ENCODE measurements around the gene HDAC3.
"Not testable (repeated sequence)": the region's sequence is repeated elsewhere in the genome, so short reads cannot be mapped to it uniquely, and the experiment has no call there.

The HDAC3 gene

DNA sequence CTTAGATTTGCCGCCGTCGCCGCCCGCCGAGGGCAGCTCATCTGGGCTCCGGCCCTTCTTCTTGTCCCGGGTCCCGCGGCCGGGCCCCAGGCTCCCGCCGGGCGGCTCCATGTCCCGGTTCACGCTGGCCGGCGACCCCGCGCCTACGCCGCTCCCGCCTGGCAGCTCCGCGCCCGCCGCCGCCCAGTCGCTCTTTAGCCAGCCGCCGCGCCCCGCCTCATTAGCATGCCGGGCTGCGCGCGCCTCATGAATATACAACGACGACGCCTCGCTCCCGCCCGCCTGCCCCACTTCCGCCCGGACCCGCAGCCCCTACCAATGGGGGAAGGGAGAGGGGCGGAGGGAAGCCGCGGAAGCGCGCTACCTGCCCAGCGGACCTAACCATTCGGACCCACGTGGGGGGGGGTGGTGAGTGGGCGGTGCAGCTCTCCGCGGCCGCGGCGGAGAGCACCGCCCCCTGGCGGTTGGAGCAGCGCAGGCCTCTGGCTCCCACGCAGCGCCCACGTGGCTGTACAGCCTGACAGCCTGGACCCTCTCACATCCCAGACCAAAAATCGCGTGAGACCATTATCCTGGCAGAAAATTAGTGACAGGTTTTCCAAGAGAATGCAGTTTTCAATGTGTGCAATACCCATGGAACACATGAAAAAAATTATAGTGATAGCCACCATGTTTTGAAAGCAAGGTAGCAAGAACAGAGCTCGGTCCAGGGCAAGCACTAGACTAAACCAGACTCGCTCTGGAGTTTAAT is 17.7 kb downstream of the HDAC3 start, which contains the start of gene DIAPH1:
Gene DIAPH1 (minus strand): TSS at position 197 of the 751 bp plus-strand sequence. CDS start 86 bp downstream, at position 111.
- peak within 1 kb of the TSS; percentile 89 for H3K9ac ChIP-seq (ENCODE audit: low read length)
- H3K27me3 ChIP-seq (ENCODE audit: control insufficient read depth, insufficient read depth, low read length): no peaks in the 10 kb centered on the region
- peak within 1 kb of the TSS; percentile 29 for H3K4me3 ChIP-seq (ENCODE audit: low read length)
- H3K9me3 ChIP-seq (ENCODE audit: control insufficient read depth, low read length): no peaks in the 10 kb centered on the region
- no peaks in the 10 kb centered on the region for H3K36me3 ChIP-seq (ENCODE audit: control insufficient read depth, insufficient read depth, low read length)
- H3K4me1 ChIP-seq (ENCODE audit: control insufficient read depth, insufficient read depth, low read length): peaks cover 19% of the 10 kb centered on the region

DNA sequence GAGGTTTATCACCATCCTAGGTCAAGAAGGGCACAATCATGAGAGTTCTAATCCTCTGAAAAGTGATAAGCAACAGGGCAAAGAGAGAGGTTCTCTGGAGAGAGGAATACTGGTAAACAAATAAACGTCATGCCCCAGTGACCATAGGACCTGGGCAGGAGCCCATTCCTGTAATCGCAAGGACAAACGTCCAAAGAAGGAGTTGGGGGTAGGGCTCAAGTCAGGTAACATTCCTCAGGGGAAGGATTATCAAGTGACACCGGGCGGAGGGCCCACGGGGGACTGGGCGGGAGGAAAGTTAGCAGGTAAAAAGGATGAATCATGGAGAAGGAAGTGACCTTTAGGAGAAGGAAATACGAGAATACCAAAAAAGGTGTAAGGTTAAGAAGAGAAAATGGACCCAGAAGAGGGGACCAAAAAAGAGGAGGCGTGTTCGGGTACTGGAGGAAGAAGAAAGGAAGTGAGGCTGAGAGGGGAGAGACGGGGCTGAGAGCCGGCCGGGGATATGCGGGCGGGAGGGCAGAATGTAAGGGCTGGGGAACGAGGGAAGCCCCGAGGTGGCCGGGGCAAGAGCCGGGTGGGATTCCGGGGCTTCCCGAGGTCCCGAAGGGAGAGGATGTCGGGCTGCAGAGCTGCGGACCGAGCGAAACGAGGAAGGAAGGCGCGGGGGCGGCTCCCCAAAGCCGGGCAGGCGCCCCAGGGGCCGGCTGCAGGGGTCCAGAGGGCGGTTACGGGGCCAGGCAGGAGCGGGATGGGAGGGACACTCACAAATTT is 18.4 kb downstream of the HDAC3 start:
- Histone ChIP-seq H3K27me3 (ENCODE audit: control insufficient read depth, insufficient read depth, low read length) (no peaks in the 10 kb centered on the region), H3K9ac (ENCODE audit: low read length) (peak overlapping the region; percentile 89), H3K4me3 (ENCODE audit: low read length) (peak overlapping the region; percentile 29), H3K9me3 (ENCODE audit: control insufficient read depth, low read length) (no peaks in the 10 kb centered on the region), H3K4me1 (ENCODE audit: control insufficient read depth, insufficient read depth, low read length) (peaks cover 26% of the 10 kb centered on the region), H3K36me3 (ENCODE audit: control insufficient read depth, insufficient read depth, low read length) (no peaks in the 10 kb centered on the region)

DNA sequence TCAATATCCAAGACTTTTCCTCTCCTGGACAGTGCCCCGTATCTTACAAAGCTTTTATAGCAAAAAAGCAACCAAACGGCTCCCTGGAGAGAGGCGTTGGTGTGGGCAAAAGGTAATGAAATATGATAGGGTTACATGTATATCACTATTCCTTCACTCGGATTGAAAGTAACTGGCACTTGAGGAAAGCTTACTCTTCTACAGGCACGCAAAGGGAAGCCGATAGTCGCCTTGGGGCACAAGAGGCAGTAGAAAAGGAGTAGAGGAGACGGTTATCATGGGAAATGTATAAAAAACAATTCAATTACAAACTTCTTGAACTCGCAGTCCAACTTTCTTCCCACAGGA is 19.0 kb downstream of the HDAC3 start:
- Histone ChIP-seq H3K4me1 (ENCODE audit: control insufficient read depth, insufficient read depth, low read length) (peaks cover 26% of the 10 kb centered on the region), H3K27me3 (ENCODE audit: control insufficient read depth, insufficient read depth, low read length) (no peaks in the 10 kb centered on the region), H3K9me3 (ENCODE audit: control insufficient read depth, low read length) (no peaks in the 10 kb centered on the region), H3K9ac (ENCODE audit: low read length) (peak overlapping the region; percentile 89), H3K36me3 (ENCODE audit: control insufficient read depth, insufficient read depth, low read length) (no peaks in the 10 kb centered on the region), H3K4me3 (ENCODE audit: low read length) (peak overlapping the region; percentile 29)

DNA sequence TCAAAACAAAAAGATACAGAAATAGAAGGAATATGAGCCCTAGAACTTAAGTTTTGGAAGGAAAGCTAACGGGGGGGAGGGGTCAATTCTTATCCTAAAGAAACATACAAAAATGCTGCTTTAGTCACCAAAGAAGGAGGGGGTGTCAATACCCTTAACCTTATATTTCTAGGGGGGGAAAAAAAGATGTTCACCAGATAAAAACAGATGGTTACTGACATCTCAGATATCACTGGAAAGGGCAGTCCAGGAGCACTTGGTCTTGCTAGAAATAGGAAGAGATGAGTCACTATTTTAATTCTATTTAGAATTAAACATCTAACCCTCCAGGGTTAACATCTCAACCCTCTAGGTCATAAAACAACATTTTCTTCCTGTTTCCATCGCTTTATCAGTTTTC is 19.5 kb downstream of the HDAC3 start:
- Histone ChIP-seq H3K4me3 (ENCODE audit: low read length) (peak overlapping the region; percentile 29), H3K9me3 (ENCODE audit: control insufficient read depth, low read length) (no peaks in the 10 kb centered on the region), H3K36me3 (ENCODE audit: control insufficient read depth, insufficient read depth, low read length) (no peaks in the 10 kb centered on the region), H3K4me1 (ENCODE audit: control insufficient read depth, insufficient read depth, low read length) (peaks cover 30% of the 10 kb centered on the region), H3K27me3 (ENCODE audit: control insufficient read depth, insufficient read depth, low read length) (no peaks in the 10 kb centered on the region), H3K9ac (ENCODE audit: low read length) (peak overlapping the region; percentile 89)

DNA sequence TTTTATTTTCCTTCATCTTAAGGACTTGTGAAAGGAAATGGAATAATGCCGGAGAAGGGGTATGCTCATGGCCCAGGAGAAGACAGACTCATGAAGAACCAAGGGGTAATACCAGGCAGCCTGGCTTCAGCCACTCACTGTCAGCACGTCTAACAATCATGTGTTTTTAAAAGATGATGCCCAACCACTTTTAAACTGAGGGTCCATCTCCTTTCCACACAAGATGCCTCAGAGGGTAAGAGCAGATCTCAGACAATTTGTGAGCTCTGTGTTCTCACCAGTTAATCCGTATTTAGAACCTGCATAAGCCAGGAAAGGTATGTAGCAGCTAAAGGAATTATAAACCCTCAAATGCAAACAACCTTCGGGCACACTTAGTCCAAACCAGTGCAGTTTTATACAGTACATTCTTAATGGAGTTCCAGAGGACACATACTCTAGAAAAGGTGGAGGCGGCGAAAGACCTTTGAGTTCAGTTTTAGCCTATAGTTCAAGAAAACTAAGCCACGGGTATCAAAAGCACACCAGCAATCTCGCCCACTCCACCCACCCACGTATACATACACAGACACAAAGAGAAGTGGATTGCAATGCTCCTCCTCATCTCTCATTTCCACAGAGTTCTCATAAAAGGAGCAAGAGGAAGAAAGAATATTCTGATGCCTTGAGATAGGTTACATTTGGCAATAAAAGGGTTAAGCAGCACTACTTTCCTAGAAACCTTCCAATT is 20.5 kb downstream of the HDAC3 start:
- Histone ChIP-seq H3K36me3 (ENCODE audit: control insufficient read depth, insufficient read depth, low read length) (no peaks in the 10 kb centered on the region), H3K9ac (ENCODE audit: low read length) (no peak overlapping the region), H3K4me1 (ENCODE audit: control insufficient read depth, insufficient read depth, low read length) (peaks cover 31% of the 10 kb centered on the region), H3K9me3 (ENCODE audit: control insufficient read depth, low read length) (no peaks in the 10 kb centered on the region), H3K27me3 (ENCODE audit: control insufficient read depth, insufficient read depth, low read length) (no peaks in the 10 kb centered on the region), H3K4me3 (ENCODE audit: low read length) (no peak overlapping the region)

DNA sequence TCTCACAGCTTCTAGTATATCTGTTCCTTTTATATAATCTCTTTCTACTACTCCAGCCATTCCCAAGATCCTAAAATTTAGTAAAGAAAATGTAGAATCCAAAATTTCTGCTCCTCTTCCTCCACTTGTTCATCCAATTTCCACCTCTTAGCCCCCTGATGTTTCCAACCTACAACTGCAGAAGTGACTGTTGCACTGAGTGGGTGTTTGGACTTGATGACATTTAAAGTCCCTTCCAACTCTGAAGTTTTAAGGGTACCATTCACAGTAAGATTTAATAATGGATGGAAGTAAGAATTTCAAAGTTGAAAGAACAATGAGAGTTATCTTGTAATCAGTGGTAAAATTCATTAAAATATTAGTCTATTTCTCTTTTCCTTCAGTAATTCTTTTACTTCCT is 23.3 kb downstream of the HDAC3 start:
- peaks cover 48% of the 10 kb centered on the region for H3K4me1 ChIP-seq (ENCODE audit: control insufficient read depth, insufficient read depth, low read length)
- no peak overlapping the region for H3K4me3 ChIP-seq (ENCODE audit: low read length)
- H3K36me3 ChIP-seq (ENCODE audit: control insufficient read depth, insufficient read depth, low read length): no peaks in the 10 kb centered on the region
- H3K9me3 ChIP-seq (ENCODE audit: control insufficient read depth, low read length): no peaks in the 10 kb centered on the region
- H3K9ac ChIP-seq (ENCODE audit: low read length): no peak overlapping the region
- H3K27me3 ChIP-seq (ENCODE audit: control insufficient read depth, insufficient read depth, low read length): no peaks in the 10 kb centered on the region

DNA sequence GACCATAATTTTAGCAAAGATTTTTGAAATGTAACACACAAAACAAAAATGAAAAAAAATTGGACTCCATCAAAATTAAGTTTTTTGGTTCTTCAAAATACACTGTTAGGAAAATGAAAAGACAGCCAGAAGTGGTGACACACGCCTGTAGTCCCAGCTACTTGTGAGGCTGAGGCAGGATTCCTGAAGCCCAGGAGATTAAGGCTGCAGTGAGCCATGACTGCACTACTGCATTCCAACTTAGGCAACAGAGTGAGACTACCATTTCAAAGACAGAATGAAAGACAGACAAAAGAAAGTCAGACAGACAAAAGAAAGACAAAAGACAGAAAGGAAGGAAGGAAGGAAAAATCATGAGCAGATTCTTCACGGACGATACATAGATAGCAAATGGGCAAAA is 25.4 kb downstream of the HDAC3 start:
- no peaks in the 10 kb centered on the region for H3K9me3 ChIP-seq (ENCODE audit: control insufficient read depth, low read length)
- no peak overlapping the region for H3K9ac ChIP-seq (ENCODE audit: low read length)
- H3K4me3 ChIP-seq (ENCODE audit: low read length): no peak overlapping the region
- H3K4me1 ChIP-seq (ENCODE audit: control insufficient read depth, insufficient read depth, low read length): peaks cover 47% of the 10 kb centered on the region
- no peaks in the 10 kb centered on the region for H3K36me3 ChIP-seq (ENCODE audit: control insufficient read depth, insufficient read depth, low read length)
- H3K27me3 ChIP-seq (ENCODE audit: control insufficient read depth, insufficient read depth, low read length): no peaks in the 10 kb centered on the region

DNA sequence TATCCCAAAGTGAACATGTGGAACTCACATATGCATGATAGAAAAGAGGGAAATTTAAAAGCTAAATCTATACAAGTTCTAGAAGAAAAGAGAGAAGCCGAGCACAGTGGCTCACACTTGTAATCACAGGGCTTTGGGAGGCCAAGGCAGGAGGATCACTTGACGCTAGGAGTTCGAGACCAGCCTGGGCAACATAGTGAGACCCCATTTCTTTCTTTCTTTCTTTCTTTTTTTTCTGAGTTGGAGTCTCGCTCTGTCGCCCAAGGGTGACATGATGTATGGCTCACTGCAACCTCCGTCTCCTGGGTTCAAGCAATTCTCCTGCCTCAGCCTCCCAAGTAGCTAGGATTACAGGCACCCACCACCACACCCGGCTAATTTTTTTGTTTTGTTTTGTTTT is 26.7 kb downstream of the HDAC3 start:
- H3K4me1 ChIP-seq (ENCODE audit: control insufficient read depth, insufficient read depth, low read length): peaks cover 45% of the 10 kb centered on the region
- H3K9ac ChIP-seq (ENCODE audit: low read length); H3K9me3 ChIP-seq (ENCODE audit: control insufficient read depth, low read length); H3K36me3 ChIP-seq (ENCODE audit: control insufficient read depth, insufficient read depth, low read length); H3K4me3 ChIP-seq (ENCODE audit: low read length); H3K27me3 ChIP-seq (ENCODE audit: control insufficient read depth, insufficient read depth, low read length): not testable (repeated sequence)

DNA sequence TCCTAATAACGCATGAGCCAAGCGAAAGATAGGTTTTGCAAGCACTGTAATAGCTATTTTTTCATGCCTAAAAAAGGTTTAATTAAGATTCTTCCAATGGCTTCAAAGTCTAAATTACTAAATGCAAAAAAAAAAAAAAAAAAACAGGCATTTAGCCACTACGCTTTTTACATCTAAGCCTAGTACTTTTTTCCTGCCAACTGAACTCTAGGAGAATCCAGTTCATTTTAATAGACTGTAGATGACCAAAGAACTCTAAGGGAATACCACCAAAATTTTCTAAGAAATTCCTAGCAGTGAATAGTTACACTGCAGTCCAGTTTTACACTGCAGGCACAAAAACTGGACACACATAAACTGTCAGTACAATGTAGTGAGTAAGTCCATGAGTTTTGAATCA is 27.6 kb downstream of the HDAC3 start:
- Histone ChIP-seq H3K36me3 (ENCODE audit: control insufficient read depth, insufficient read depth, low read length) (no peaks in the 10 kb centered on the region), H3K27me3 (ENCODE audit: control insufficient read depth, insufficient read depth, low read length) (no peaks in the 10 kb centered on the region), H3K9me3 (ENCODE audit: control insufficient read depth, low read length) (no peaks in the 10 kb centered on the region), H3K9ac (ENCODE audit: low read length) (no peak overlapping the region), H3K4me3 (ENCODE audit: low read length) (no peak overlapping the region), H3K4me1 (ENCODE audit: control insufficient read depth, insufficient read depth, low read length) (peaks cover 51% of the 10 kb centered on the region)

DNA sequence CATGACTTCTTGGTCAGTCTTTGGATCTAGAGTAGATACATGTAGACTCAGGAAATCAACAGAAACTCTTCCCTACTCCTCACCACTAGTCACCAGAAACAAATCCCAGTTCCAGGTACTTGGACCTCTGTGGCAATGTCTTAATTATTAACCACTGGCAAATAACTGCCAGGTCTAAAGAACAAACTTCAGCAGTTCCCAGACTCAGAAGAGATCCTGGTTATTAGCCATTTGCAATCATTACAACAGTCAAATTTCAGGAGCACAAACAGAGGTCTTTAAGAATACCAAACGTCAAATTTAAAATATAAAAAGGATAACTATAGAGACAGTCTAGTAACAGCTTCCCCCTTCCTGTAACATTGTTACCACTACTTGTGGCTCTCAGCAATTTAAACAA is 28.1 kb downstream of the HDAC3 start:
- H3K4me3 ChIP-seq (ENCODE audit: low read length): no peak overlapping the region
- peak overlapping the region; percentile 25 for H3K9ac ChIP-seq (ENCODE audit: low read length)
- no peaks in the 10 kb centered on the region for H3K9me3 ChIP-seq (ENCODE audit: control insufficient read depth, low read length)
- H3K36me3 ChIP-seq (ENCODE audit: control insufficient read depth, insufficient read depth, low read length): no peaks in the 10 kb centered on the region
- H3K4me1 ChIP-seq (ENCODE audit: control insufficient read depth, insufficient read depth, low read length): peaks cover 51% of the 10 kb centered on the region
- no peaks in the 10 kb centered on the region for H3K27me3 ChIP-seq (ENCODE audit: control insufficient read depth, insufficient read depth, low read length)

DNA sequence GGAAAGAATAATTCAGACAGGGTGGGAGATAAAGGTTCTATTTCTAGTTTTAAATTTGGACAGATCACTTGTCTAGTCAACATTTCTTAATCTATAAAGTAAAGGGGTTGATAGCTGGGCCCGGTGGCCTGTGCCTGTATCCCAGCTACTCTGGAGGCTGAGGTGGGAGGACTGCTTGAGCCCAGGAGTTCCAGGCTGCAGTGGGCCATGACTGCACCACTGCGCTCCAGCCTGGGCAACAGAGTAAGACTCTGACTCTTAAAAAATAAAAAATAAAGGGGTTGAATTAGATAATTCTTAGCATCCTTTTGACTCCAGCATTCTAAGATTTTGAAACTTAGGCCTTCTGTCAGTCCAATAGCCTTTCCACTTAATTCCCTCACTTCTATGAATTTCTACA is 28.6 kb downstream of the HDAC3 start:
- H3K27me3 ChIP-seq (ENCODE audit: control insufficient read depth, insufficient read depth, low read length): no peaks in the 10 kb centered on the region
- H3K9ac ChIP-seq (ENCODE audit: low read length): peak overlapping the region; percentile 25

More for the DNA sequence above, 28.6 kb downstream of the HDAC3 start:
- no peaks in the 10 kb centered on the region for H3K9me3 ChIP-seq (ENCODE audit: control insufficient read depth, low read length)
- H3K36me3 ChIP-seq (ENCODE audit: control insufficient read depth, insufficient read depth, low read length): no peaks in the 10 kb centered on the region
- H3K4me3 ChIP-seq (ENCODE audit: low read length): no peak overlapping the region
- peaks cover 50% of the 10 kb centered on the region for H3K4me1 ChIP-seq (ENCODE audit: control insufficient read depth, insufficient read depth, low read length)
